ENCODE data around the gene BLTP2.
"Not testable (repeated sequence)": the region's sequence is repeated elsewhere in the genome, so short reads cannot be mapped to it uniquely, and the experiment has no call there.

BLTP2 gene

DNA sequence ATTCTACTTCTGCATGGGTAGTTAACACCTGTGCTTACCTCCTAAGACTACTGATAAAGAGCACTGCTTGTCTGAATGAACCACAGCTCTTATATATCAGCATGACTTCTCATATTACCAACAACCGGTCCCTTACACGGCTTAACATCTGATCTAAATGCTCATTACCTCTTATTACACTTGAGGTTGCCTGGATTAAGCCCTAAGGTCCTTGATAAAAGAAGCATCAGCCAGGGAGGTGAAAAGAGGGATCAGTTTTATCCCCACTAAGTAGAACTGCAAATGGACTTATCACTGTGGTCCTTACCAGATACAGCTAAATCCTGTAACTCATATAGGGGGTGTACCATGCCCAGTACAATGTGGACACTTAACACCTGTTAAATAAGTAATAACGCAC, 22.8 kb downstream of the BLTP2 start:
- Mint-ChIP-seq H3K27ac (no peak overlapping the region), H3K9me3 (no peaks in the 10 kb centered on the region), H3K4me1 (no peaks in the 10 kb centered on the region), H3K27me3 (no peaks in the 10 kb centered on the region), H3K4me3 (no peak overlapping the region)
- DNase-seq (no peak), ATAC-seq (no peak)

DNA sequence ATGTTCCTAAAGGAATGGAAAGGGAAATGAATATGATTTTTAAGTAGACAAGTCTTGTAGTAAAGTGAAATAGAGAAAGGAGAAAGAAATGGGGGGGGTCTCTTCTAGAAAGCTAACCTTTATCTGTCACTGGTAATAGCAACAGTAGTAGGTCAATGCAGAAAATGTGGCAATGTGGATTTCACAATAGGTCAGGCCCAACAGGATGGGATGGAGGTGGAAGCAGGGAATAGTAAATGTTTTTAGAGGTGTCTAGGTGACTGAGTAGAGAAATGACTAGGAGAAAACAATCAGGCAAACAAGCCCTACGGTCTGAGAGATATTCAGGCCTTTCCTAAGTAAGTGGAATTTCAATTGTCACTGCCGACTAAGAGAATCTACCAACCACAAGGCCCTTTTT, 24.9 kb downstream of the BLTP2 start:
- no peak for ATAC-seq

DNA sequence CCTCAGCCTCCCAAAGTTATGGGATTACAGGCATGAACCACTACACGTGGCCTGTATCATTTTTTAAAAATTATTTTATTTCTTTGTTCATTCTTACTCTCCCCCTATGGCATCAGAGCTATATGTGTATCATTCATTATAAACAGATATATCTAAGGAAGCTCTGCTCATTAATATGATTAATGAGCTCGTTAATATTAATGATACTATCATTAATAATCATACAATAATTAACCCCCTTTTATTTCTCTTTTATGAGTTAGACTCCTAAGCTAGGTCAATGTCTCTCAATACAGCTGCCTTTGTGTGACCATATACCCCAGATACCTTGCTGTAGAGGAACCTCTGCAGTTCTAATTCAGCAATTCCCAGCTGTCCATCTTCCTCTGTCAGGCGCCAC, 26.5 kb downstream of the BLTP2 start:
- ATAC-seq, result no peak
- no peak overlapping the region for H3K4me3 Mint-ChIP-seq
- no peak for DNase-seq
- H3K27me3 Mint-ChIP-seq, result no peaks in the 10 kb centered on the region
- no peaks in the 10 kb centered on the region for H3K4me1 Mint-ChIP-seq
- H3K9me3 Mint-ChIP-seq, result no peaks in the 10 kb centered on the region
- no peak overlapping the region for H3K27ac Mint-ChIP-seq

More for the DNA sequence above, 24.9 kb downstream of the BLTP2 start:
- H3K4me1 Mint-ChIP-seq, result no peaks in the 10 kb centered on the region
- H3K9me3 Mint-ChIP-seq, result no peaks in the 10 kb centered on the region
- DNase-seq, result no peak
- peak overlapping the region in 1 of 2 donors; percentile 8 for H3K27ac Mint-ChIP-seq
- H3K4me3 Mint-ChIP-seq, result no peak overlapping the region
- no peaks in the 10 kb centered on the region for H3K27me3 Mint-ChIP-seq

DNA sequence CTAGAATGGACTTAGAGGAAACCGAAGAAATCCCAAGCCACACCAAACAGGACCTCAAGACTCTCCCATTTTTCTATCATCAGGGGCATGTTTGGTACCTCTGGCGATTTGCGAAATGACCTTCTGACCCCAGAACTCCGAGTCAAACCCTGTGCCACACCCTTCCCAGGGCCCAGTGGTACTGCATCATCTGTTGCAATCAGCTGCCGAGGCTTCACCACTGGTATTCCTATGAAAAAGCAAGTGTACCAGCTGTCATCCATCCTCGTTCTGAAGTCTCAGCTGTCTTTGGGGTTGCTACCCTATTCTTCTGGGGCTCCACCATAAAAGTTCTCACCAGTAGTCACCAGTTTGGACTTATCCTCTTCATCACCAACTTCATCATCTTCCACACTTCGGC, 28.7 kb downstream of the BLTP2 start:
- H3K27me3 Mint-ChIP-seq, result no peaks in the 10 kb centered on the region
- no peak for ATAC-seq
- H3K27ac Mint-ChIP-seq, result no peak overlapping the region
- H3K9me3 Mint-ChIP-seq, result no peaks in the 10 kb centered on the region
- no peaks in the 10 kb centered on the region for H3K4me1 Mint-ChIP-seq
- no peak overlapping the region for H3K4me3 Mint-ChIP-seq
- DNase-seq, result no peak

DNA sequence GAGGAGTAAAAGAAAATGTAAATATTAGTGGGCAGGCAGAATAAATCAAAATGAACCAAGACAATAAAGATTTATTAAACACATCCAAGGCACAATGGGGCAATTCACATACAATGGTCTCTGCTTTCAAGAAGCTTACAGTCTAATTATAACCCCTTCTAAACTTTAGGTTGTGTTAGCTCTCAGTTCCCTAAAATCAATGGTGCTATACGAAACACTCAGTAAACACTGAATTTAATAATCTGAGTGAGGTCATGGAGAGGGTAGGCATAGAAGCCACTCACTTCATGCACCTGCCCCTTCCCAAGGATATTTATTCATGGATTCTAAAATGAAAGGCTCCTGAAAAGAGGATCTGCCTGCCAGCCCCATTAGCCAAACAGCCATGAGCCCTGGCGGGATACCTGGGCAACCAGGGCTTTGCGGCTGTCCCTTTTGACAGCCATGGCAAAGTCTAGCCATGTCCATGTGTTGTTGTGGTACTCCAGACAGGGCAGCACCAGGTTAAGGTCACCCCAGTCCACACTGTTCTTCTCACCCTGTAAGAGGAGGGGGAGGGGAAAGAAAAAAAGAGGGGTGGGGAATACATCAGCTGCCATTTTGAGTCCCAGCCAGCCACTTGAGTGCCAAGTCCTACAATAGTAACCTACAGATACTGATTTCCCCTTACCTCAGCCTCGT, 29.6 kb downstream of the BLTP2 start:
- H3K27me3 Mint-ChIP-seq, result no peaks in the 10 kb centered on the region
- ATAC-seq (no peak), DNase-seq (no peak)
- H3K4me3 Mint-ChIP-seq, result no peak overlapping the region
- no peaks in the 10 kb centered on the region for H3K9me3 Mint-ChIP-seq
- H3K27ac Mint-ChIP-seq, result no peak overlapping the region
- no peaks in the 10 kb centered on the region for H3K4me1 Mint-ChIP-seq

DNA sequence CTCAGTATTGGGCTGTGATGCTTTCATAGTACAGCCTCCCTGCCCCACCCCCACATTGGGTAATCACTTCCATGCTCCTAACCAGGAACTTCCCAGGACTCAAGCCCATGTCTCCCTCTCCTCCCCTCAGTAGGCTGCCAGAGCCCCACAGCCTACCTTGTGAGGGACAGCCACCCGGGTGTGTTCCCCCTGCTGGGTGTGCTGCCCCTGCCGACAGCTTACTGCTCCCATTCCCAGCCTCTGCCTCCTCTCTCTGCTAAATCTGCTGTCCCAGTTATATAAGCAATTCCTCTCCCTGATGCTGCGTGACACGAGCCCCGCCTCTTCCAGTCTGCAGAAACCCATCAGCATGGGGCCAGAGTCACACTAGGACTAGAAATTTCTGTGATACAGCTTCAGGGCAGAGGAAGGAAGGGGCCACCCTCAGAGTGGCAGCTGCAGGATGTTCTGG, 31.0 kb downstream of the BLTP2 start, which contains the start of gene RSKR:
Gene RSKR (minus strand): TSS at position 255 of the 451 bp plus-strand sequence. CDS start 24 bp downstream, at position 231.
- ATAC-seq (no peak), DNase-seq (no peak)
- Mint-ChIP-seq H3K9me3 (no peaks in the 10 kb centered on the region), H3K4me3 (no peak within 1 kb of the TSS), H3K27me3 (no peaks in the 10 kb centered on the region), H3K27ac (peak within 1 kb of the TSS in 1 of 2 donors; percentile 71), H3K4me1 (no peaks in the 10 kb centered on the region)

DNA sequence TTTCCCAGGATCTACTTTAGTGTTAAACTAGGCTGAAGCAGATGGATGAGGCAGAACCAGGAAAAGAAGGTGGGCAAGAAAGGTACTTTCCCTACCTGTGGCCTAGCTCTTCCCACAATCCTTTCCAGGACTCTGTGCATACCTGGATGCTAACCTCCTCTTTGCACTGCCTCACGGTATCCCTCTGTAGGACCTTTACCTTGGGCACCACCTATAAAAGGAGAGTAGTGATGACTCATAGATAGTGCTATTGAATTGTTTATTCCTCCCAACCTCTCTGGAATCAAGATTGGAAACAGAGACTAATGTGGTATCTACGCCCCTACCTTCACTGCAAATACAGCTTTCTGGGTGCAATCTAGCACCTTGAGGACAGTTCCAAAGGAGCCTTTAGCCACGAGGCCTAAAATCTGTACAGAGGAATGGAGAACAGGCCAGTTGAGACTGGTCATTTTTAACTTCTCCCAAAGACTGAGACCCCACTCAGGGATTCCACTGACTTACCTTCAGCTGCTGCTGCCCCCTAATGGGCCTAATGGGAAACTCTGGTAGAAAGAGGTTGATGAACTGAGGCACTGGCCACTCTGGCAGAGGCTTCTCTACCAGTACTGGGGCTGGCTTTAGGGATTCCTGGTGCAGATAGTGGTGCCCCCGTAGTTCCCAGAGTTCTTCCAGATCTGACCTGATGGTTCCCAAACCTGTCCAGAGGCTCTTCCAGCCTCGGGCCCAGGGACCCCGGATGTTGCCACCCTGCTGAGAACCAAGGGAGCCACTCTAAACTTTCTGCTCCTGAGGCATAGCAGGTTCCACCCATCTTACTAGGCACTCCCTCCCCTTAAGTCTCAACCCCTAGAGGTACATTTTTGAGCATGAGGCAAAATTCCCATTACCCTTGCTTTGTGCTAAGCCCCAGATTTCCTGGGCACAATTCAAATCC, 31.8 kb downstream of the BLTP2 start:
- DNase-seq (peak; percentile 15 to 26), ATAC-seq (peak; percentile 74)
- Mint-ChIP-seq H3K4me1 (no peaks in the 10 kb centered on the region), H3K27ac (peak overlapping the region in 1 of 2 donors; percentile 63), H3K27me3 (no peaks in the 10 kb centered on the region), H3K4me3 (no peak overlapping the region), H3K9me3 (no peaks in the 10 kb centered on the region)

DNA sequence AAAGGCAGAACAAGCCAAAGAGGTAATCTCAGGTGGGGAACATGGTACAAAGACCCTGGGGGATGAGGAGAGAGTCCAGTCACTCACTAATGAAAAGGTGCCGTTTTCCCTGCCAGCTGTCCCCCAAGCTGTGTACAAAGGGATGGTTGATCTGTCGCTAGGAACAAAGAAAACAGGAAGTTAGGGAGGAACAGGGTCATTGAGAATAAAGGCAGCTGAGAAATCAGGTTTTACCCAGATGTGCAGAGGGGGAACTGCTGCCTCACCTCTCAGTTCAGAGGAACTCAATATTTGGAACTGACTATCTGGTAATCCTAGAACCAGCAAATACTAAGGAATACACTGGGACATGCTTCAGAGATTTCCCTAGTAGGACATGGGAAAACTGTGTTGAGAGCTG, 32.4 kb downstream of the BLTP2 start:
- H3K4me3 Mint-ChIP-seq, result no peak overlapping the region
- H3K27me3 Mint-ChIP-seq, result no peaks in the 10 kb centered on the region
- DNase-seq (no peak), ATAC-seq (no peak)
- peak overlapping the region in 1 of 2 donors; percentile 27 for H3K27ac Mint-ChIP-seq
- no peaks in the 10 kb centered on the region for H3K9me3 Mint-ChIP-seq
- H3K4me1 Mint-ChIP-seq, result no peaks in the 10 kb centered on the region

GRCh38 chr17:28610376-28610775, 34.6 kb downstream of the BLTP2 start:
- H3K9me3 Mint-ChIP-seq, result no peaks in the 10 kb centered on the region
- no peak overlapping the region for H3K4me3 Mint-ChIP-seq
- no peaks in the 10 kb centered on the region for H3K27me3 Mint-ChIP-seq
- DNase-seq (no peak), ATAC-seq (no peak)
- H3K4me1 Mint-ChIP-seq, result no peaks in the 10 kb centered on the region
- H3K27ac Mint-ChIP-seq, result no peak overlapping the region

GRCh38 chr17:28604031-28604430, 40.9 kb downstream of the BLTP2 start:
- H3K9me3 Mint-ChIP-seq, H3K27ac Mint-ChIP-seq, H3K4me3 Mint-ChIP-seq, ATAC-seq, DNase-seq, H3K27me3 Mint-ChIP-seq: not testable (repeated sequence)
- peaks cover 11% of the 10 kb centered on the region for H3K4me1 Mint-ChIP-seq

DNA sequence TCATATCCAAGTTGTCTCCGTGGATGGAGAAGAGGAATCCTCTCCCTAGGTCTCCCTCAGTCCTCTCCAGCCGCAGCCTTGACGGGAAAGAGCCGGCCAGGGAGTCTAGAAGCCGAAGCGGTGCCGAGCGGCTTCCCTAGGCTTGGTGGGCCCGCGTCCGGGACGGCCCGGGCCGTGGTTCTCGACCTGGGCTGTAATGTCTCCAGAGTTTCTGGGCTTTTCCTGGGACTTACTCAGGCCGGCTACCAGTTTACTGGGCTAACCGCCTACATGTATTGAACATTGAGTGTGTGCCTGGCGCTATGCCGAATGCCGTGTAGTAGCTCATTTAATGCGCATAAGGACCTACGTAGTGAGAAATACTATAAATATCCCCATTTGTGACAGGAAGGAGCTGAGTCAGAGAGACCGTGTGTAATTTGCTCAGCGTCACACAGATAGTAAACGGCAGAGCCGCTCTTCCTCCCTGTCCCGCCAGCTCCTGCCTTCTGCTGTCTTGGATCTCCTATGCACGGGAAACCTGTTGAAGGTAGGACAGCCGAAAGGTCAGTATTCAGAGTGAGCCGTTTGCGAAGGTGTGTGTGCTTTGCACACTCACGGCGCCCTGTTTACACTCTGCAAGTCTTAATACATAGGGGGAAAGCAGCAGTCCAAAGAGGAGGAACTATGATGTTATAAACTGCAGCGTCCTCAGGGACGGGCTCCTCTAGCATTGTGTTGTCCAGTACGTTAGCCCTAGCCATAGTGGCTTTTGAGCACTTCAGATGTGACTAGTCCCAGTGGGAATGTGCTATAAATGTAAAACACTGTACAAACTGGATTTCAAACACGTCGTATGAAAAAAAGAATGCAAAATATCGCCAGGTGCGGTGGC, 45.4 kb downstream of the BLTP2 start:
- peak overlapping the region; percentile 98 for H3K27ac Mint-ChIP-seq
- peaks cover 24% of the 10 kb centered on the region for H3K4me1 Mint-ChIP-seq
- ATAC-seq (peak; percentile 85), DNase-seq (peak; percentile 73 to 77)
- peak overlapping the region; percentile 95 to 99 for H3K4me3 Mint-ChIP-seq
- H3K27me3 Mint-ChIP-seq, result no peaks in the 10 kb centered on the region
- no peaks in the 10 kb centered on the region for H3K9me3 Mint-ChIP-seq

DNA sequence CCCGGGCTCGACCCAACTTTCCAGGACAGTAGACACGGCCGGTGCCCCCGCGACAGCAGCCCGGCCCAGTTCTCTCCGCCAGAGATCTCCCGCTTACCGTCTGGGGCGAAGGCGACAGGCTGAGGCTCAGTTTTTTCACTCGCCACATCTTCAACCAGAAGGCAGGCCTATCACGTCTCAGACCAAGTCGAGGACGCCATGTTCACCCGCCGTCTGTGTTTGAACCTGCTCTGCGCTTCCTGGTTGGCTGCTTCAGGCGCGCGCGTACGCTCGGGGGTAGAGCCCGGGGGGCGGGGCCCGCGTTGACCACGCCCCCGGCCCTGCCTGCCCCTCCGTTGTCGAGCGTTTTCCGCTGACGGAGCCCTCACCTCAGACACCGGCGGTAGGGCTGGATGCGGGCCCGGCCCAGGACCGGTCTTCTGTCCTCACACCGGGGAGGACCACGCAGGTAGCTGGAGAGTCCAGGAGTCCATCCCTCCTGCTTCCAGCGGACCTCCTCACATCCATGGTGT, 46.1 kb downstream of the BLTP2 start, which contains the start of gene SPAG5:
Gene SPAG5 (minus strand): TSS at position 227 of the 512 bp plus-strand sequence. CDS start 79 bp downstream, at position 148.
- DNase-seq (peak; percentile 97 to 98), ATAC-seq (peak; percentile 95)
- Mint-ChIP-seq H3K4me1 (peaks cover 24% of the 10 kb centered on the region), H3K4me3 (peak within 1 kb of the TSS; percentile 95 to 99), H3K27ac (peak within 1 kb of the TSS; percentile 98), H3K27me3 (no peaks in the 10 kb centered on the region), H3K9me3 (no peaks in the 10 kb centered on the region)

GRCh38 chr17:28598389-28598788, 46.6 kb downstream of the BLTP2 start:
- no peaks in the 10 kb centered on the region for H3K27me3 Mint-ChIP-seq
- H3K27ac Mint-ChIP-seq, result peak overlapping the region; percentile 98
- no peaks in the 10 kb centered on the region for H3K9me3 Mint-ChIP-seq
- peak overlapping the region; percentile 95 to 99 for H3K4me3 Mint-ChIP-seq
- peak; percentile 2 for ATAC-seq
- no peak for DNase-seq
- H3K4me1 Mint-ChIP-seq, result peaks cover 24% of the 10 kb centered on the region

DNA sequence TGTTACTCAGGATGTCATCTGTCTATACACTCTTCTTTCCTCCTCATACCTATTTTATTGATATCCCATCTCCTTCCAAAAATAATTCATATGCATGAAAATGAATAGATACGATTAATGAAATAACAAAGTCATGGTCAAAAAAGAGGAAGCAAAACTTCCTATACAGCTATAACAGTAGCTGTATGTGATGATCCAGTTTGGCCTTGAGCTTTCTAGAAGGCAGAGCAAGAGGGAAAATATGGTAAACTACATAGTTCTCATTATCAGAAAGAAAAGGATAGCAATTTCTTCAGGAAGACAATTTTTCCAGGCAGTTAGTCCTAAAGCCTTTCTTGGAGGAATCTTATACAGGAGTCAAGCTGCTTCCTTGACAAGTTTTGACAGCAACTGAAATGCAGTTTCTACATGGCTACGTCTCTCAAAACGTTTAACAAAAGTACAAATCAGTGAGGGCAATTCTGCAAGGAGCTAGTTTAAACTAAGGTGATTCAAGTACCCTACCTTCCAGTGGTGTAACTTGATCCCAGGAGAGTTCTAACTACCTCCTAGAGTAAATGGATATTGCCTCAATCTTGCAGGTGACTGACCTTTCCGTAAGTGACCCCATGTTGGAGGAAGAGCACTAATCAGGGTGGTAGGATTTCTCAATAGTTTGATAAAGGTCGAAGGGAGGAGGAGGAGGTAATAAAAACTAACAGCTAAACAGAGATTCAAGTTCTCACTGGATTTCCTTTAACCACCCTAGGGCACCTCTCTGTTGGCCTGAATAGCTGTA, 47.2 kb downstream of the BLTP2 start:
- Mint-ChIP-seq H3K4me3 (peak overlapping the region; percentile 95 to 99), H3K27me3 (no peaks in the 10 kb centered on the region), H3K9me3 (no peaks in the 10 kb centered on the region), H3K27ac (peak overlapping the region; percentile 98), H3K4me1 (peaks cover 24% of the 10 kb centered on the region)
- ATAC-seq (no peak), DNase-seq (no peak)
